Measurements from ENCODE around the gene PSEN2.

- TF ChIP-seq CHD2 (IDR thresholded peaks at IDR 0.05; ENCODE audit: borderline replicate concordance, low read depth, low read length) (no peak), MXI1 (IDR thresholded peaks at IDR 0.05; ENCODE audit: low read depth, low read length) (no peak), SUZ12 (IDR thresholded peaks at IDR 0.05; ENCODE audit: unreplicated experiment) (no peak), SRF (IDR thresholded peaks at IDR 0.05; ENCODE audit: low read depth in 2 of 2, low read length in 2 of 2) (no peak), ZZZ3 (IDR thresholded peaks at IDR 0.05; ENCODE audit: control insufficient read depth, insufficient read length, low read depth) (no peak), NFYB (IDR thresholded peaks at IDR 0.05; ENCODE audit: insufficient read depth, low read depth, low read length) (no peak)
These were observed 14.8 kb downstream of the PSEN2 start for GRCh38 chr1:226884966-226885820.

Data from GM12878 (cell line).